ENCODE data around the gene DNAH1. TPM values are rescaled to one million over a fixed set of nuclear protein-coding genes. Genes with fewer than 3 reads are reported as not detected.

DNAH1 gene
- total and polyA plus RNA-seq, 2 of the 13 experiments (the other 11 are each of a cell fraction or from before 2014, with no cell fraction given) = 0.64 to 3.5 TPM

- TF ChIP-seq MAZ (IDR thresholded peaks at IDR 0.05; ENCODE audit: borderline replicate concordance, low read depth, low read length) = no peak
- TF ChIP-seq MAZ (CRISPR knock-in tag; IDR thresholded peaks at IDR 0.05; ENCODE audit: low read depth) = 0 out of 2 replicates have a peak, but pooled peaks have one; percentile 4
- TF ChIP-seq DBP (CRISPR knock-in tag; IDR thresholded peaks at IDR 0.05; ENCODE audit: not compliant biosample characterization) = no peak
- TF ChIP-seq ONECUT2 (CRISPR knock-in tag; IDR thresholded peaks at IDR 0.05) = no peak
- TF ChIP-seq ZBTB2 (CRISPR knock-in tag; IDR thresholded peaks at IDR 0.05; ENCODE audit: low read depth) = no peak
- no peak for TF ChIP-seq KLF16 (CRISPR knock-in tag; IDR thresholded peaks at IDR 0.05)
- TF ChIP-seq NCOR1 (IDR thresholded peaks at IDR 0.05; ENCODE audit: borderline replicate concordance, low read length) = no peak
- TF ChIP-seq CCDC6 (CRISPR knock-in tag; IDR thresholded peaks at IDR 0.05) = no peak
- no peak for TF ChIP-seq ZNF572 (CRISPR knock-in tag; IDR thresholded peaks at IDR 0.05)
- TF ChIP-seq ZNF407 (CRISPR knock-in tag; IDR thresholded peaks at IDR 0.05; ENCODE audit: not compliant biosample characterization) = no peak
- no peak for TF ChIP-seq HNF4A (CRISPR knock-in tag; IDR thresholded peaks at IDR 0.05)
- TF ChIP-seq ELF4 (CRISPR knock-in tag; IDR thresholded peaks at IDR 0.05; ENCODE audit: borderline replicate concordance) = no peak
- TF ChIP-seq CREB1 (IDR thresholded peaks at IDR 0.05) = no peak
- TF ChIP-seq CREB1 (CRISPR knock-in tag; IDR thresholded peaks at IDR 0.05) = no peak
- no peak for TF ChIP-seq RNF219 (CRISPR knock-in tag; IDR thresholded peaks at IDR 0.05)
- no peak for TF ChIP-seq TBL1XR1 (IDR thresholded peaks at IDR 0.05; ENCODE audit: borderline replicate concordance, low read length, partially characterized antibody)
- no peak for TF ChIP-seq GABPA (IDR thresholded peaks at IDR 0.05; ENCODE audit: low read depth, low read length)
- no peak for TF ChIP-seq GABPA (CRISPR knock-in tag; IDR thresholded peaks at IDR 0.05; ENCODE audit: low read depth)
Observed at GRCh38 chr3:52288674-52289073, 27.4 kb upstream of the DNAH1 start (continued).
